ENCODE data around the gene AP1S1.

GRCh38 chr7:101137651-101138212 is 16.5 kb upstream of the AP1S1 start:
- TF ChIP-seq, protein P1, sequence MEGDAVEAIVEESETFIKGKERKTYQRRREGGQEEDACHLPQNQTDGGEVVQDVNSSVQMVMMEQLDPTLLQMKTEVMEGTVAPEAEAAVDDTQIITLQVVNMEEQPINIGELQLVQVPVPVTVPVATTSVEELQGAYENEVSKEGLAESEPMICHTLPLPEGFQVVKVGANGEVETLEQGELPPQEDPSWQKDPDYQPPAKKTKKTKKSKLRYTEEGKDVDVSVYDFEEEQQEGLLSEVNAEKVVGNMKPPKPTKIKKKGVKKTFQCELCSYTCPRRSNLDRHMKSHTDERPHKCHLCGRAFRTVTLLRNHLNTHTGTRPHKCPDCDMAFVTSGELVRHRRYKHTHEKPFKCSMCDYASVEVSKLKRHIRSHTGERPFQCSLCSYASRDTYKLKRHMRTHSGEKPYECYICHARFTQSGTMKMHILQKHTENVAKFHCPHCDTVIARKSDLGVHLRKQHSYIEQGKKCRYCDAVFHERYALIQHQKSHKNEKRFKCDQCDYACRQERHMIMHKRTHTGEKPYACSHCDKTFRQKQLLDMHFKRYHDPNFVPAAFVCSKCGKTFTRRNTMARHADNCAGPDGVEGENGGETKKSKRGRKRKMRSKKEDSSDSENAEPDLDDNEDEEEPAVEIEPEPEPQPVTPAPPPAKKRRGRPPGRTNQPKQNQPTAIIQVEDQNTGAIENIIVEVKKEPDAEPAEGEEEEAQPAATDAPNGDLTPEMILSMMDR (IDR thresholded peaks at IDR 0.05): no peak
- TF ChIP-seq POLR2A (IDR thresholded peaks at IDR 0.05): no peak

Measured in heart left ventricle (tissue), 13 donors.